HuH-7 (cell line): ENCODE measurements around the gene POU3F3.

Experiments used
- DNase-seq: peaks from one replicate; pipeline ENCODE4 v3.0.0; 2011; ENCODE audit warnings: low spot score

Gene POU3F3

GRCh38 chr2:104860451-104860790 is 6.5 kb downstream of the POU3F3 start:
- DNase-seq, result no peak

- no peak for DNase-seq
Observed at GRCh38 chr2:104861351-104862057, 7.6 kb downstream of the POU3F3 start.

- no peak for DNase-seq
Observed at GRCh38 chr2:104862058-104862941, 8.4 kb downstream of the POU3F3 start.

- no peak for DNase-seq
Observed at GRCh38 chr2:104863146-104863467, 9.2 kb downstream of the POU3F3 start.

DNA sequence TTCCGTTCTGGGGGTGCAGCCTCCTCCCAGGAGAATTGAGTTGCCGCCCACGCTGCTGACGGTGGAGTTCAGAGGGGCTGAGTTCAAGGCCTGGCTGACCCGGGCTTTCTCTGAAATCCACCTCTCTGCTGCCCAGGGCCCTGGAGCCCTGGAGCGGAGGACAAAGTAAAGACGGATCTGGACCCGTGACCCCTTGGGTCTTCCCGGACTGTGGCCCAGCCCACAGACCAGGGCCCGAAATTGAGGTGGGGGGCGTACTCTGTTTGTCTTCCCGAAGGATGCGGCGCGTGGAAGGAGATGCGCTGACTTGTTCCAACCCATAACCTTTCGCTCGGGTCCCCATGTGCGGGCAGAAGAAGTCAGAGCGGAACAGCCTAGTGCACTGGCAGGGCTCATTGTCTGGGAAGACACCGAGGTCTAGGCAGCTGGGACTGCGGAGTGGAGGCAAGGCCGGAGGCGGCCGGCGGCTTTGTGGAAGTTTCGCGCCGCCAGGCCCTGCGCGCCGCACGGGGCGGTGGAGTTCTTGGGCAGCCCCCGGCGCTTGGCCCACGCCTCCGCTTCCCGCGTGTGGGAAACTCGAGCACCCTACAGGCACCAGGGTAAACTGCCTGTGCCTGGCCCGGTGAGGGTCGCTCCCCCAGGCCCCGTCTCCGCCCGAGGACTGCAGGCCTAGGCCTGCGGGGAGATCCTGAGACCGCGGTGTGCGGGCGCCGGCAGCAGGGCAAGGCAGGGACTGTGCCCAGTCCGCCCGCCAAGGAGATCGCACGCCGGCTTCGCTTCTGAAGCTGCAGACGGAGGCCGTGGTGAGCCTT is 9.8 kb downstream of the POU3F3 start:
- DNase-seq, result no peak

DNA sequence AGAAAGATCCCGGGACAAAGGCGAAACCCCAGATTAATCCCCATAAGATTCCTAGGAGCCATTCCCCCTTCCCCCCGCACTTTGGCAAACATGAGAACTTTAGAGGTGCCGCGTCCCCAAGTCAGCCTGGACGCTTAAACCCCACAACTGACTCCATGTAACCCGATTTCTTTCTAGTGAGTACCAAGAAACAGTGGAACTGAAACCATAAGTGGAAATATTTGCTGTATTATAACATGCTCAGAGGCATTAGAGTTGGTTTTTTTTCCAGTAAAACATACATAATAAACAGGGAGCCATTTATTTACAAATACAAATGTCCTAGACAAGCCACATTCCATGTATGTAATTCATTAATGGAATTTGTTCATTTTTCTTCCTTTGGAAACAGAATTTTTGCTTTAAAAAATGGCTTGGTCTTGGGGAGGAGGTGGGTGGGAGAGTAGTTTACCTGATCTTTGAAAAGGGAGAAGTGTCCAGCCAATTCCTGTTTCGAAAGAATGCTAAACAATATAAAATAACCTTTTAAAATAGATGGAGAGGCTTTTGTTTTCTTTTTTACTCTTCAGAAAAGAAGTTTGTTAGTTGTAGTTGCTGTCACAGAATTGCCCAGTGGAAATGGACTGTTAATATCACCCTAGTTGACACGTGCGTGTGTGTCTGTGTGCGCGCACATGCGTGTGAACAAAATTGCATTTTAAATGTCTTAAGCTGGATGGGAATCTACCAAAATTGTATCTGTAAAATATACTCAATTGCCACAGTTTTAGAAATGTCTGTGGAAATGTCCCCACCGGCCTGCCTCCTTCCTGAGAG is 10.6 kb downstream of the POU3F3 start:
- DNase-seq, result no peak

DNA sequence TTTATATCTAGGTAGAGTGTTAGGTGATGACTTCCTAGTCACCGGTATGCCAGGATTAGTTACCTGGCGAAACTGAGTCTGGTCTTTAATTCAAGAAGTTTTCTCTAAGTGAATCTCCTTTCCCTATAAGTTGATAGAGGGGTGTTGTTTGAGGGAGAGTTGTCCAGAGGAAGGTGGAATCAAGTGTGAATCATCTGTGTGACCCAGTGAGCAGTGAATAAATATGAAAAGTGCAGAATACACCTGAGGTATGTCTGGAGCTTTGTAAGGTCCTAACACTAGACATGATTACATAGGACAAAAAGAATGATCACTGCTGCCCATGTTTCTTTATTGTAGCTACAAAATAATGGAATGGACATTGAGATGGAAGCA is 11.2 kb downstream of the POU3F3 start:
- no peak for DNase-seq

DNA sequence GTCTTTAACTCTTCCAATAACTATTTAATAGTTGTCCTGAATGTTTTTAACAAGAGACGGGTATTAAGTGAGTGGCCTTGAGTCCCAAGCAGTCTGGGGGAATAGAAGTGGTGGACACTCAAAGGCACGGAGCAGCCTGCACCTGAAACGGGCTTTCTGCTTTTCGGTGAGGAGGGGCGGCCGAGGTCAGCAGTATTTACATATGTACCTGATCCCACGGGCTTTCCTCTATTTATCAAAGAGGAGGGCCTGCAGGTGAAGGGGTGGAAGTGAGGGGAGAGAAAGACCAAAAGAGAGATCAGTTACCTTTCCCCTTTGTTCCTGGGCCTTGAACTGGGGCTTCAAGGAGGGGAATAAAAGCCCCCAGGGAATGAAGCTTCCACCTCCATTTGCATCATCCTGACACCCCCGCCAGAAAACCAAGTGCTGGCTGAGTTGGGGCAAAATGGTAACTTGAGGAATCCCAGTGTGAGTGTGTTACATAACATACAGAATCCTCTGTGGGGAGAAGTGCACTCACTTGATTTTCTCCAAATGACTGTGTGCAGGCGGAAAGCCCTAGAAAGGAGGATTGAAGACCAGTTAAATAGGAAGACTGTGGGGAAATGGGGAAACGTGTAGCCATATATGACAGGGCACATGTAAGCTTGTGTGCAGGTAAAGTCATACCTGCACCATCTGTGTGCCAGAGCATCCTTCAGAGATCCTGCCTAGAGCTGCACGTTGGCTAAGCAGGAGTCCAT is 12.4 kb downstream of the POU3F3 start:
- no peak for DNase-seq

GRCh38 chr2:104866883-104867812 is 13.2 kb downstream of the POU3F3 start:
- DNase-seq, result no peak

- DNase-seq, result no peak
Observed at GRCh38 chr2:104867813-104868504, 14.0 kb downstream of the POU3F3 start.

DNA sequence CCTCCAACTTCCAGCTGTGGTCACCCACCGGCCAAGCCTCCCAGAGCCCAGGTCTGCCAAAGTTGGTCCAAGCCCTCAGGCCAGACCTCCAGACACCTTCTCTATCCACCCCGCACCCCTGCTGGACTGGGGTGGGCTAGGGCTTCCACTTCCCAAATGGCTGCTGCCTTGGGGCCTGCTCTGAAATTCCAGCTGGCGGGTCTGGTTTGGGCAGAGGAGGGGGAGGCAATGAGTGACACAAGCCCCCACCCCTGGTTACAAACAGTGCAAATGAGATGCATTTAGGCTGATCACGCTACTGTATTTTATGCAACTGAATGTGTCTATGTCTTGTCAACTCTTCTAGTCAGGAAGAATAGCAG is 14.6 kb downstream of the POU3F3 start:
- DNase-seq, result no peak

GRCh38 chr2:104870100-104870975 is 16.4 kb downstream of the POU3F3 start:
- DNase-seq, result no peak

DNA sequence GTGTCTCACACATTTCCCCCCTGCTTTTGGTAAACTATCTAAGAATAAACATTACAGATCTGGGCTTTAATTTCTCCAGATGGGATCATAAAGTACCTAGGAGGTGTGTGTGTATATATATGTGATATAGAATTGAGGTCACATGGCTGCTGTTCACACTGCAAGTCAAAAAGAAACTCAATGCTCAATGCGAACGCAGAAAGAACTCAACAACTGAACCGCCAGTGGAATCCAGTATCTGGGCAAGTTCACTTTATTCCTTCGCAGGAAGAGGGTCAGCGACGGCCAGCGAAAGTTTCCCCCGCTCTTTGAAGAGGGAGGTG is 17.7 kb downstream of the POU3F3 start:
- DNase-seq, result no peak

DNA sequence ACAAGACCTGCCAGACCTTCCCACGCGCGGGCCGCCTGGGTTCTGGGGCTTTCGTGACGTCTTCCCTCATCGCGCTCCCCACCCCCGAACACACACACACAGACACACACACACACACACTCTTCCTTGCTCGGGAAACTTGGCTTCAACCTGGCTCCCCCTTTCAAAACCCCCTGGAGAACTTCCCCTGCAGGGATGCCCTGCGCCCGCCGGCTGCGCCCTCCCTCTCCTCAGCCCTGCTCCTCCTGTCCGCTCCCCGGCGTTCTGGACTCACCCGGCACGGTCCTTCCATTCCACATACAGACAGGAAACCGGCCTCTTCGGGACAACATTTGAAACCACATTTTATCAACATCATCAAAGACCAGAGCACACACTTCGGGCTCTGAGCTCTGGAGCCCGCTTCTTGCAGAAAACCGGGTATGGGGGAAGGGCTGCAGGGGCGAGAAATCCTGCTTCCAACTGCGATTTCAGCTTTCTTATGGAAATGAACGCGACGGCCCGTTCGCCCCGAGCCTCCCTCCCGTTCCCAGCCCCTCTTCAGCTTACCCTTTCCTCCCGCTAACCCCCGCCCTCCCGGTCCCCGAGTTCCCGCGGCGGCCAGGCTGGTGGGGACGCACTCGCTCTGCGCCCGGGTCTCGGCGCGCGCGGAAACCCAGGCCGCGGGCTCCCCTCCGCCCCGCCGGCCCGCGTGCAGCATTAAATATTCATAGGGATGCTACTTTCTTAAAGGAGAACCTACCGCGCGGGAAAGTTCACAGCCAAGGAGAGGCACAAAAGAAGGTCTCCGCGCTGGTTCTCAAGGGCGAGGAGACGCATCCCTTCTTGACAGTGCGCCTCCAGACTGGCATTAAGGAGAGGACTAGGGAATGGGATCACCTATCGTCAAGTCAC is 18.3 kb downstream of the POU3F3 start:
- no peak for DNase-seq

GRCh38 chr2:104872866-104873688 is 19.2 kb downstream of the POU3F3 start:
- peak; percentile 85 for DNase-seq

DNA sequence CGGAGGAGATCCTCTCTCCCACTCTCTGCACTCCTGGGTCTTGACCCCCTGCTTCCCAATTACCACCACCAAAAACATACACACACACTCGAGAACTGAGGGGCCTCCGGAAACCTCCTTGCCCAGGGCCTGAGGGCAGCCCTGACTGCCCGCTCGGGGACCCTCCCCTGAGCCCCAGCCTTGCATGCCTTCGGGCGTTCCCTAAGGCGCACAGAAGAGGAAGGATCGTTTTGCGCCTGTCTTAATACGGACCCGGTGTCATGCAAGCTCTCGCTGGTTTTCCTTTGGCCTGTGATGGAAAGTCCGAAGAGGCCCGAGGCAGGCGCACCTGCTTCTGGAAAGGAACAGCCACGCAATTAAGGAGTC is 19.8 kb downstream of the POU3F3 start:
- no peak for DNase-seq

GRCh38 chr2:104874230-104874629 is 20.3 kb downstream of the POU3F3 start:
- DNase-seq, result no peak
